GM18951 (cell line): Measurements from ENCODE around the gene RNF39.

ENCODE experiments used
- POLR2A ChIP-seq: IDR thresholded peaks from 4 replicates; pipeline ENCODE4 v1.6.1; 2011; ENCODE audit warnings: mild to moderate bottlenecking; ENCODE audit not compliant: insufficient read length, insufficient read depth; ENCODE audit errors: extremely low read depth
- in situ Hi-C: fragments of 300-500 bp; cut with MboI; formaldehyde crosslinking; loops from one replicate; pipeline ENCODE4 v1.12.0; 2022; ENCODE audit warnings: low sequenced_read_pairs, mixed read lengths, inconsistent platforms; ENCODE audit not compliant: unreplicated experiment

RNF39 gene

DNA sequence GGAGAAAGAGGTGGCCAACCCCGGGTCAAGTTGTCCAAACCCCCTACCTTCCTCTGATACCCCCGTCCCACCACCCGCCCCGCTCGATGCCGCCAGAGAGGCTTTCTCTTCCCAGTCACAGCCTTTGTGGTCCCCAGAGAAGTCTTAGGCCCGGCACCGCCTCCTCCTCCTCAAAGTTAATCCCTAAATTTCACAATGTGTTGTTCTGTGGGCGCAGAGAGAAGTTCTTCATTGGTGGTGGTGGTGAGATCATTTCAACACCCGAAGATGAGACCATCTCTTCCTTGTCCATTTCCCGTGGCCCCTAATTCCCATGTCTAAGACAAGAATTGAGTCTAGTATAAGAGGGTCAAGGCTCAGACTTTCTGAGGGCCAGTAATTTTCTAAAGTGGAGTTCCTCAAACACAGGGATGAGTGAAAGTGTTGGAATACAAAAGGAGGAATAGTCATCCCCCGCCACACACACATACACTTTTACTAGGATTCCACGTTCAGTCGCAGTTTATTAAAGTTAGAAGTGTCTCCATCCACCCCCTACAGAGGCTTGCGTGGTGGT lies 26.9 kb upstream of the RNF39 start:
- no peak for TF ChIP-seq POLR2A
- in situ Hi-C loops = no loop called here

DNA sequence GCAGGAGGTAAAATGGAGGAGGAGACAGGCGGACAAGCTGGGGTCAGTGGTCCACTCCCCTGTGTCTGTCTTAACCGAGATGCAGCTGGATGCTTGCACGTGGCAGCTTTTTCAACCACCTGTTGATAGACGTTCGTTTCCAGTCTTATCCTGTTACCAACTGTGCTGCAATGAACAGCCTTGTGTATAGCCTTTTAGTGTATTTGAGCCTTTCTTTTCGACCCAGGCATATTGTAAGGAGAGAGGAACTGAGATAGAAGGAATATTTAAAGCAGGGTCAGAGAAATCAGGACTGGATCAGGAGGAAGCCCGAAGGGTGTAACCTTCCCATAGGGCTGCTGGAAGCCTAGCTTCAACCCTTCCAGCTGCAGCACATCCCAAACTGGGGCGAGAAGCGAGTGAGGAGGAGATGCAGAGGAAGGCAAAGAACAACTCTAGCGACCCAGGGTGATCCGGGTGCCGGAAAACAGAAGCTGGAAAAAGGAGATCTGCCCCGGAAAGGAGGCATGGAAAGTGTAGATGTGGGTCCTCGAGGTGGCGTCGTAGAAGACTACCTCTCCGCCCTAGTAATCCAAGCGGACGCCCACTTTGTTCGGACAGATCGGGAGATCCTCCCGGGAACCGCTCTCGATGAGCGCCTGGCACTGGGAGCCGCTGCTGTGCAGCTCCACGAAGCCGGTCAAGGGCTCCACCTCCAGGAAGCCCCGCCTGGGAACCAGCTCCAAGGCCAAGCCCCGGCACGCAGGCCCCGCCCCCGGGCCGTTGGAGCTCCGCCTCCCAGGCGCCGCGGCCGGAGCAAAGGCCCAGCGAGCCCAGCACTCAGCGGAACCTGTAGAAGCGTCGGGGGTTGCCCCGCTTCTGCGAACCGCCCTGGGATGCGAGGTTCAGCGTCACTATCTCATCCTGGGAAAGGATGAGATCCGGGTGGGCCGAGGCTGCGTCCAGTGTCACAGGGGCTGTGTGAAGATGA lies 26.2 kb upstream of the RNF39 start:
- in situ Hi-C loops = no loop called here
- TF ChIP-seq POLR2A = peak; percentile 26

GRCh38 chr6:30100585-30101443 lies 25.2 kb upstream of the RNF39 start:
- in situ Hi-C loops = no loop called here
- no peak for TF ChIP-seq POLR2A

GRCh38 chr6:30100154-30100553 lies 24.6 kb upstream of the RNF39 start:
- in situ Hi-C loops = no loop called here

DNA sequence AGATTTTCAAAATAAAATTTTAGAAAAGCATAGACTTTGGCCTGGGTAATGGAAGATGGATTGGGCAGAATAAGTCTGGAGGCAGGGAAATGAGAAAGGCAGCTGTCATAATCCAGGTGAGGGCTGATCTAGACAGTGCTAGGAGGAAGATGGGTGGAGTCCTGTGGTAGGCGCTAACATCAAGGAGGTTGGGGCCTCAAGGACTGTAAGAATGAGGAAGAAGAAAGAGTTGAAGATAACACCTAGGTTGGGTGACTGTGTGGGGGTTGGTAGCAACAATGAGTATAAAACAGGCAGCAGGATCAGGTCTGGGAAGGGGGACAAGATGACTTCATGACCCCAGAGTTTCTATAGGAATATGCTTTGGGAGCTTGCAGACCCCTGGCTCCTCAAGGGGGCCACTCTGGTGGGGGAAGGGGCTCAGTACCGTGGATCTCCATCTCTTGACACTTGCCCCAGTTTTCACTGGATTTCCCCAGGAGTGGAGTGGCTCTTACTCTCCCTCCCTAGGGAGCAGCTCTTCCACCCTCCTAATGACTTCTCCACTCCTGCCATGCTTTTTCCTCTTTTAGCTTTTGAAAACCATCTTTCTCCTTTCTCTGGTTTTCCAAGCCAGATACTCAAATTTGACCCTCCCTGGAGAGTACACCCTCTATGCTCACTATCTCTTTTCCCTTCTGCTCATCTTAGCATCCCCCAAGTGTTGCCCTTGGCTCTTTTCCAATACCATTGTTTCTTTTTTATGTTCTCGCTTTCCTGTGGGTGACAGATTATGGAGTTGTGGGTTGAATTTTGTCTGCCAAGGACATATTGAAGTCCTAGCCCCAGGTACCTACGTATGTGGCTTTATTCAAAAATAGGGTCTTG lies 22.6 kb upstream of the RNF39 start:
- TF ChIP-seq POLR2A = no peak
- in situ Hi-C loops = no loop called here

More at GRCh38 chr6:30100154-30100553, 24.6 kb upstream of the RNF39 start:
- TF ChIP-seq POLR2A = no peak

DNA sequence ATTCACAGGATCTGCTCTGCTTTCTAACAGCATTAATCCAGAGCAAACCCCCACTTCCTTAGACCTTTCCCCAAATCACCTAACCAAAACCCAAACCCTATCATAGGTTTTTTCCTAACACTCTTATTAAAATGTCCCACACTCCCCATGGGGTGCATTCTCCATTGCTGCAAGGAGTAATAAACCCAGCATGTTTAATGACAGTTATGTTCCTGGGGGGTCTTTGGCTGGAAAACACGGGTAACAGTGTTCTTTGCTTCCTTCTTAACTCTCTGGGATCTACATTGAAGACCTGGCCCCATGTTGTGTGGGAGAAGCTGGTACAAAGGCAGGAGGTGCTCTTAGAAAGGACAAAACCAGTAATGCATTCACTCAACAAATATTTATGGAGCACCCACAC lies 21.3 kb upstream of the RNF39 start:
- in situ Hi-C loops = no loop called here
- no peak for TF ChIP-seq POLR2A

- no peak for TF ChIP-seq POLR2A
- in situ Hi-C loops = no loop called here
These were observed 18.5 kb upstream of the RNF39 start for GRCh38 chr6:30093951-30094661.

DNA sequence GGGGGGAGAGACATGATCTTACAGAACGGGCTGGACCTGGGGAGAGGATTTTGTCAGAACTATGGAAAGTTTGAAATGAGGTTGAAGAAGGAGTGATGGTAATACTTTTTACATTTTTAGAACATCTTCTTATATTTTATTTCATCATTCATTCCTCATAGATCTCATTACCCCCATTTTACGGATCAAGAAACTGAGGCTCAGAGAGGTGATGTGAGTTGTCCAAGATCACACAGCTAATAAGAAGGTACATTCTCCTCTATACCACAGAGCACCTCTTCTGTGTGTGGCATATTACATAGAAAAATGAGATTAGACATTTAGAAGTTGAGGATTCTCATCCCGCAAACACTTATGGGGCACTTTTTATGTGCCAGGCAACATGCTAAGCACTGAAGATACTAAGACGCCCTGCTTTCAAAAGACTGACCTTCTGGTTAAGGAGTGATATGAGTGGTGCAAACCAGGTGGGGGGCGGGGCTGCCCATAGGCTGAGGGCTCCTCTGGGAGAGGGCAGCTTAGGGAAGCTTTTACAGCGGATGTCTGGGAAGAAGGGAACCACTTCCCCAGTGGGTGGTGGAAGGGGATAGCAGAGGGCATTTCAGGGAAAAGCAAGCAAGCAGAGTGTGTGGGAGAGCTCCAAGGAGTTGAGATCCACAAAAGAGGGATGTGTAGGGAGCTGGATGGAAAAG lies 17.4 kb upstream of the RNF39 start:
- in situ Hi-C loops = no loop called here
- no peak for TF ChIP-seq POLR2A

GRCh38 chr6:30091577-30092381 lies 16.2 kb upstream of the RNF39 start:
- in situ Hi-C loops = no loop called here
- TF ChIP-seq POLR2A = no peak

DNA sequence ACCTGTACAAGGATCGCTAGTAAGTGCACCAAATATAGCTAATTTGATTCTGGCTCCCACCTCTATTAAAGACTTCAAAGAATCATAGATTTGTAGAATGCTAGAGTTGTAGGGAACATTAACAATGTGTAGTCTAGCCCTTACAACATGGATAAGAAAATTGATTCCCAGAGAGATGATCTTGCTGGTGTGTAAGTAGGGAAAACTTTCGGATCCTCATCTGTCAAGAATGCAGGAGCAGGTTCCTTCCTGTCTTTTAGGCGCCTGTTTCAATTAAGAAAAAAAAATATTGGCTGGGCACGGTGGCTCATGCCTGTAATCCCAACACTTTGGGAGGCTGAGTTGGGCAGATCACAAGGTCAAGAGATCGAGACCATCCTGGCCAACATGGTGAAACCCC lies 12.3 kb upstream of the RNF39 start:
- in situ Hi-C loops = no loop called here
- no peak for TF ChIP-seq POLR2A

- in situ Hi-C loops = no loop called here
- no peak for TF ChIP-seq POLR2A
These were observed 1.6 kb upstream of the RNF39 start for GRCh38 chr6:30077218-30077617.
